Measurements from ENCODE around the gene AFF3.
A peak's percentile ranks its signal among the peaks of the same experiment; 100 is the strongest.

Gene AFF3

GRCh38 chr2:99727199-99727598, 415.2 kb downstream of the AFF3 start:
- DNase-seq: no peak

DNA sequence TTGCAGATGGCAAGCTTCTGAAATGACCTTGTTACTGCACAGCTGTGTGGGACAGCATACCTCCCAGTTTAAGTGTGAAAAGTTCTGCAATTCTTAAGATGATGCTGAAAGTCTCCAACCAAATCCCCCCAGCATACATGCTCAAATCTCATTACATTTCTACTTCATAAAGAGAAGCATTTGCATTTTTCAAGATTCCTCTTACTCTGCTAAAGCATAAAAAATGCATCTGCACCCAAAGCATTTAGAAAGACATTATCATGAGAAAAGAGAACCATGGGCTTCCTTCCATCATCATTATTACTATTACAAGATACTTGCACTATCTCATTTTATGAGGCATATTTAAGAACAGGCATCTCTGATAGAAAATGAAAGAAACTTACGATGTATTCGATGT, 415.7 kb downstream of the AFF3 start:
- DNase-seq: no peak

- DNase-seq: no peak
Measured at GRCh38 chr2:99725820-99726219, 416.6 kb downstream of the AFF3 start.

DNA sequence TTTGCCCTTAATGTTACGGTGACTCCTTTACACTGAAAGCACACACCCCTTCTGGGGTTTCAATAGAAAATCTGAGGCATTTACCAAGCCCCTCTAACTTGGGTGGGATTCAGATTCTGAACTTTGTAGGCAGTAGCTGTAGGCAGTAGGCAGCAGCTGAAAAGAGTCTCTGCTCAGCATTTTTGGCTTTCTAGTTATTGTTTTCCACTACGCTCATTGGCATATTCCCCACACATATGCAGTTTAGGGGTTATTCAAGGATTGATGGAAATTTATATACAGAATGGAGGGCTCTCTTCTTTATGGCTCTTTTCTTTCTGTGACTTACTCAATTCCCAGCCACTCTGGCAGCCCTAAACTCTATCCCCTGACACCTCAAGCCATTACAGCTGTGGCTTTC, 419.9 kb downstream of the AFF3 start:
- DNase-seq: no peak

DNA sequence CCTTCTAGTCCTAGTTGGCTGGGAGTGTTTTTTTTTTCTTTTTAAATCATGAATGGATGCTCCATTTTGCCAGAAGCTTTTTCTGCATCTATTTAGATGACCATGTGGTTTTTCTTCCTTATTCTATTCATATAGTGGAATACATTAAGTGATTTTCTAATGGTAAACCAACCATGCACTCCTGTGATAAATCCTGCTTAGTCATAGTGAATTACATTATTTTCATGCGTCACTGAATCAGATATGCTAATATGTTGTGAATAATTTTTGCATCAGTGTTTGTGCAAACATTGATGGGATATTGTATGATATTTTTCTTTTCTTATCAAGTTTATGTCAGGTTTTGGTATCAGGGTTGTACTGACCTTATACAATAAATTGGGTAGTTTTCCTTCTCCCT, 423.3 kb downstream of the AFF3 start:
- no peak for DNase-seq

DNA sequence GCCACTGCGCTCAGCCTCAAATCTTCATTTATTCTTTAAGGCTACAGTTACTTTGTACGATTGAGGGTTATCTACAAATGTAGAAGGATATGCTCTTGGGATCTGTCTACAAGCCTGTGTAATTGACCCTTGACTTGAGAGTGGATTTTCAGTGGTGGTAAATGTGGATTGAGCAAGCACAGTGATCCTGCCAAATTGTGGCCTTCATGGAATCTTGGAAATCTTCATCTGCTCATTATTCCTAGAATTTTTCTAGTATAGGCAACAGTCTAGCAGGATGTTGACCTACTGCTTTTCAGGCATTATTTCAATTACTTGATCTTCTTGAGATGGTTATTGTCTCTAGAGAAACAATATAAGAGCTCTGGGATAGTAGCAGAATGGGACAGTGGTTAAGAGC, 426.4 kb downstream of the AFF3 start:
- no peak for DNase-seq

DNA sequence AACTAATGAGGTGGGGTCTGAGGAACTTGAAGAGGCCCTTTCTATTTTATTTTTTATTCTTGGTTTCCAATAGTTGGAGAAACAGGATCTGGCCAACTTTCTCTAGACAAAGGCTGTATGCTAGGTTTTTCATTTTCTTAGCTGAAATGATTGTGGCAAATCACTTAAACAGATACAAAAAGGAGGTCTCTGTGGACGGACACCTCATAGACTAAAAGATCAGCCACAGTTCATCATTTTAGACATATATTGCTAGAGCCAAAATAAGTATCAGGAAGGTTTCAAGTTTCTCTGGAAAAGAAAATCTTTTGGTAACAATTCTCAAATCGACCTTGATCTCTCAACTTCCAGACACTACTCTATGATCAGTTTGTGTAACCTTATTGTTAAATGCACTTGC, 428.0 kb downstream of the AFF3 start:
- DNase-seq: no peak

GRCh38 chr2:99711144-99711543, 431.2 kb downstream of the AFF3 start:
- DNase-seq: no peak

GRCh38 chr2:99710721-99711120, 431.7 kb downstream of the AFF3 start:
- no peak for DNase-seq

DNA sequence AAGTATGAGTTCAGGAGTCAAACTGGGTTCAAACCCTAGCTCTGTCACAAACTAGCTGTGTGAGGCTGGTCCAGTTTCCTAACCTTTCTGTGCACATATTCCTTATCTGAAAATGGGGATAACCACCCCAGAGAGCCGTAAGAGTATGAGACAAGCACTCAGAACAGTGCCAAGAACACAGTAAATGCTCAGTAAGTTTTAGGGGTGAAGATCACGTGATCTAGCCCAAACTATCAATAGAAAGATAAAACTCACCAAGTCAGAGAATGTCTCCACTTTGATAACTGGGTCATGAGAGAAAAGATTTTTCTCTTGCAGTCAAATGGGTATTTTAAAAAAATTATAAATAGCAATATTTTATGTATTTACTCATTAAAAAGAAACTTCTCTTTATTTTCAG, 433.2 kb downstream of the AFF3 start:
- no peak for DNase-seq

DNA sequence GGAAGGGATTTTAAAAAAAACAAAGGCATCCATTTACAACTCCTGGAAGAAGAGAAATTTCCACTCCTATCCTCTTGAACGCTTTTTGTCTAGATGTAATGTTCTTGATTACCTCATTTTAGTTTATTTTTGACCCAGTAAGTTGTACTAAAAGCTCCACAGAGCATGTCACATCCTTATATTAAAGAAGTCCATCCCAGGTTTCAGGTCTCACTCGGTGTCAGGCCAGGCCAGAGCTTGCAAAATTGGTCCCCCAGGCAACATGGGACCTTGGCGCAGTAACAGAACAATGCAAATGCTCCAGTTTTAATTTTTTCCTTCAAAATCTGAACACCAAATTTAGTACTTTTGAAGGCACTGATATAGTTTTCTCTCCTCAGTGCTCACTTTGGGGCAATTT, 434.2 kb downstream of the AFF3 start:
- DNase-seq: no peak

GRCh38 chr2:99707592-99707991, 434.8 kb downstream of the AFF3 start:
- DNase-seq: no peak

GRCh38 chr2:99706735-99707134, 435.7 kb downstream of the AFF3 start:
- DNase-seq: no peak

DNA sequence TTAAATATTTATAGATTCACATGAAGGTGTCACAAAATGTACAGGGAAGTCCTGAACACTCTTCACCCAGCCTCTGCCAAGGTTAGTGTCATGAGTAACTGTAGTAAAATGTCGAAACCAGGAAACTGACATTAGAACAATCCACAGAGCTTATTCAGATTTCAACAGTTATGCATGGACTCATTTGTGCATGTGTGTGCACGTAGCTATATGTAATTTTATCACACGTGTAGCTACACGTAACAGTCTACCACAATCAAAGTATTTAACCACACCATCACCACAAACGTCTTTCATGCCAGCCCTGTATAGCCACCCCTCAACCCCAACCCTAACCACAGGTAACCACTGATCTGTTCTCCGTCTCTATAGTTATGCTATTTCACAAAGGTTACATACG, 440.9 kb downstream of the AFF3 start:
- peak; percentile 24 for DNase-seq

DNA sequence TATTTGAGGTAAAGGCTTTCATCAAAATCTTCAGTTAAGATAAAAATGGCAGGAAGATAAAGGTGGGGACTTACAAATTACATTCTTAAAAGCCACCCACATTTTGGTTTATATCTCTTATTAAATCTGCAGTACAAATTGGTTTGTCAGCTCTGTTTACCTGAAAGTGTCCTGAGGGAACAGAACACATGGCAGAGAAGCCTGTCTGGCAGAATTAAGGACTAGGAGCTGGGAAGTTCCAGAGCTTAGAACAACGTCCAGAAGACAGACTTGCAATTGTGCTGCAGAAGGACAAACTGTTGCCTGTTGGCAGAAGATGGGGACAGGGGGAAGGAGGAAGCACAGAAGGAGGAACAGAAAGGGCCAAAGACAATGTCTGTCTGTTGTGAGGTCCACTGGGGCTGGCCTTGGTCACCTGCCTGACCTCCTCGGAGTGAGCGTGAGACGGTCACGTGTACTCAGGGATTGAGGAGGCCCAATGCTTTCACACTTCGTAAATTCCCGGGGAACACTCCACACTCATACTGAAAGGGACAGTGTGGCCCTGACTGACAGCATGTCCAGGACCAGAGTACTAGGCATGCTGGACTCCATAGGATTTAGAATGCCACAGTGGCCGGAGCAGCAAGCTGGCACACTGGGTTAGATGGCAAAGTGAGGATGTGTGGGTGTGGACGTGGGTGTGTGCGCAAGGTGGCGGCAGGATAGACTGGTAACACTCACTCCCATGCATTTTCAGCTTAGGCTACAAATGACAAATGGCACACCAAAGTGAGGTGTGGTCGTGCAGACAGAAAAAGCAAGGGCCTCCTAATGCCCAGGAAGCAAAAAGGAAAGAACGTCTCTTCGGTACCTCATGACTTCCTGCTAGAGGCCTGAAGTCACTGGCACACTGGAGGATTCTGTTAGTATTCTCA, 441.6 kb downstream of the AFF3 start:
- peak; percentile 26 for DNase-seq

DNA sequence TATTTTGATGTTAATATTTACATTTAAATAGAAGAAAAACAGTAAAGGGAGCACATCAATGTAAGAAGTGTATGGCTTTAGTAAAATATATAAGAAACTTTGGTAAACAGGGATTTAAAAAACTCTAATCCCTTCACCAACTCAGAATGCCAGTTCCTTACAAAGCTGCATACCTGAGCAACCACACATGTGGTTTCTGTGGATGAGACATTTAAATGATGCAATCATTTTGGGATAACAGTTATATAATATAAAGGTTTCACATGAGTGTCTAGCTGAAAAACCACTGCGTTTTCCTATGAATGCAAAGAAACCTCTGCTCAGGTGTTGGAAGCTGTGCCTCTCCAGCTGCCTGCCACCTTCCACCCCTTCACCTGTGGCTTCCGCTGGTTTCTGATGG, 443.5 kb downstream of the AFF3 start:
- DNase-seq: no peak

GRCh38 chr2:99697811-99698568, 444.4 kb downstream of the AFF3 start:
- DNase-seq: no peak

GRCh38 chr2:99695944-99696253, 446.5 kb downstream of the AFF3 start:
- no peak for DNase-seq

GRCh38 chr2:99695130-99695943, 447.1 kb downstream of the AFF3 start:
- DNase-seq: no peak

DNA sequence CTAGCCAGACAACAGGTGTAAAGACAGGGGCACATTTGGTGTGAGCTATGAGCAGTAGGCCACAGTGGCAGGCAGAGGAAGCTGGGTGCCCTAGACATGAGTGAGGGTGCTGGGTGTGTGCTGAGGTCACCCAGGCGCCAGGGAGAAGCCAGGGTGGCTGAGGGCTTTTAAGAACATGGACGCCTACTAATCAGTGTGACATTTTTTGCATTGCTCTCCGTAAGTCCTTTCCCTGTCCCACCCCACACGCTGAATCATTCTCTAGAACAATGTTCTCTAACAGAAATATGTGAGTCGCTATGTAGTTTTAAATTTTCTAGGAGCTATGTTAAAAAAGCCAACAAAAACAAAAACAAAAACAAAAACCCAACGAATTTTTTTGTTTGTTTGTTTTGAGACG, 448.1 kb downstream of the AFF3 start:
- DNase-seq: no peak

DNA sequence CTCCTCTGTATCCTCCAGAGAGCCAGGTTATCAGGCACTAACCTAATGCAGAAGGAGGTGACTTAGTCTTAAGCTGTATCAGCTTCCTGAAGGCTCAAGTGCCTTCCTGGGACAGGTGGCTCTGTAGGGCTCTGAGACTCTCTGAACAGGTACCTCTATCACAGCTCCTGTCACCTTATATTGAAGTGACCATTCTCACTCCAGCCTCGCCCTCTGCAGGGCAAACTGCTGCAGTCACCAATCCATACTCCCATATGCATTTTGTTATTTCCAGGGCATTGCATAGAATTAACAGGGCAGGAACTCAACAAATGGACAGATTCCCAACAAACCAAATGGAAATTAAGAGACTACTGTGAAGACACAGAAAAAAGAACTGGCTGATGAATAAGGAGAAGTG, 449.6 kb downstream of the AFF3 start:
- no peak for DNase-seq

DNA sequence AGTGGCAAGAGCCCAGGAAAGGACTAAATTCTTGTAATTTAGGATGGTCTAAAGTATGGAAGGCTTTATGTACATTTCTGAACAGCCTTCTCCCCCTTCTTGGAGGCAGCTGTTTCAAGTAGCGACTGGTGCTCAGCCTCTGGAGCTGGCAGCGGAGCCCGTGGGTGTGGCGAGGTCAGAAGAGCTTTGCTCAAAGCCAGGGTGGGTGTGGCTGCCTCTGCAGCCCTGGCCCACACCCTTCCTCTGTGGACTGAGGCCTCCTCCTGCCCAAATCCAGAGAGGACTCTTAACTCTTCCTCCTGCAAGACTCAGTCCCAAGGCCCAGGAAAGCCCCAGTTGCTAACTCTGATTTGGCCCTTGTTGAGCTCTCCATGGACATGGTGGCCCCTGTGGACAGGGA, 450.5 kb downstream of the AFF3 start:
- DNase-seq: no peak

- DNase-seq: no peak
Measured at GRCh38 chr2:99689145-99689742, 453.1 kb downstream of the AFF3 start.

All from MV-4-11 (cell line).